IPS DF 6.9 (cell line): ENCODE measurements around the gene CISD3.

Experiments used
- DNase-seq: peaks from one replicate; pipeline ENCODE4 v3.0.0-alpha.2; 2013; ENCODE audit warnings: low read depth, low spot score
- H3K27ac ChIP-seq: one replicate; pipeline ENCODE4 v1.5.1; 2013; ENCODE audit warnings: low read length, control low read depth
- H3K27me3 ChIP-seq: 2 replicates; pipeline ENCODE4 v1.6.1; 2013; ENCODE audit warnings: mild to moderate bottlenecking, low read length; ENCODE audit not compliant: control insufficient read depth, insufficient read depth
- H3K36me3 ChIP-seq: 2 replicates; pipeline ENCODE4 v1.6.1; 2013; ENCODE audit warnings: low read length; ENCODE audit not compliant: control insufficient read depth, insufficient read depth
- H3K4me1 ChIP-seq: 2 replicates; pipeline ENCODE4 v1.6.1; 2013; ENCODE audit warnings: low read length; ENCODE audit not compliant: control insufficient read depth, insufficient read depth
- H3K4me3 ChIP-seq: 2 replicates; pipeline ENCODE4 v1.5.1; 2013; ENCODE audit warnings: mild to moderate bottlenecking, low read length
- H3K9me3 ChIP-seq: 2 replicates; pipeline ENCODE4 v1.6.1; 2013; ENCODE audit warnings: low read length, inconsistent platforms; ENCODE audit not compliant: control insufficient read depth, insufficient read depth
- WGBS: extraction: QIAGEN DNeasy Blood & Tissue Kit; methylation state at CpG from one replicate; pipeline ENCODE4 v1.1.7; 2013; ENCODE audit warnings: mixed read lengths, missing lambda C conversion rate; ENCODE audit not compliant: insufficient read length, insufficient coverage; 5-methylcytosine and 5-hydroxymethylcytosine counted together

The CISD3 gene

GRCh38 chr17:38738686-38739085, 8.5 kb downstream of the CISD3 start:
- no peak overlapping the region for H3K27ac ChIP-seq
- peaks cover 34% of the 10 kb centered on the region for H3K36me3 ChIP-seq
- H3K4me1 ChIP-seq = peaks cover 5% of the 10 kb centered on the region
- H3K27me3 ChIP-seq = no peaks in the 10 kb centered on the region
- H3K9me3 ChIP-seq = no peaks in the 10 kb centered on the region
- no peak for DNase-seq
- no peak overlapping the region for H3K4me3 ChIP-seq
- no CpG with 5 or more reads among the region's 16 CpGs for WGBS

- no peak overlapping the region for H3K4me3 ChIP-seq
- WGBS = no CpG with 5 or more reads among the region's 14 CpGs
- H3K27me3 ChIP-seq = no peaks in the 10 kb centered on the region
- H3K27ac ChIP-seq = no peak overlapping the region
- peaks cover 34% of the 10 kb centered on the region for H3K36me3 ChIP-seq
- DNase-seq = no peak
- no peaks in the 10 kb centered on the region for H3K9me3 ChIP-seq
- peaks cover 8% of the 10 kb centered on the region for H3K4me1 ChIP-seq
Observed at GRCh38 chr17:38739305-38739704, 9.2 kb downstream of the CISD3 start.

- H3K4me3 ChIP-seq = no peak overlapping the region
- DNase-seq = no peak
- H3K36me3 ChIP-seq = peaks cover 34% of the 10 kb centered on the region
- H3K4me1 ChIP-seq = peaks cover 8% of the 10 kb centered on the region
- H3K27me3 ChIP-seq = no peaks in the 10 kb centered on the region
- H3K27ac ChIP-seq = no peak overlapping the region
- H3K9me3 ChIP-seq = no peaks in the 10 kb centered on the region
- WGBS = no CpG with 5 or more reads among the region's 19 CpGs
Observed at GRCh38 chr17:38740044-38740443, 9.9 kb downstream of the CISD3 start.

- Histone ChIP-seq H3K27ac (no peak overlapping the region), H3K27me3 (no peaks in the 10 kb centered on the region), H3K4me3 (no peak overlapping the region), H3K9me3 (no peaks in the 10 kb centered on the region), H3K4me1 (peaks cover 9% of the 10 kb centered on the region), H3K36me3 (peaks cover 27% of the 10 kb centered on the region)
- no peak for DNase-seq
- WGBS = no CpG with 5 or more reads among the region's 4 CpGs
Observed at GRCh38 chr17:38740806-38741205, 10.7 kb downstream of the CISD3 start.

- H3K4me1 ChIP-seq = peaks cover 12% of the 10 kb centered on the region
- no peaks in the 10 kb centered on the region for H3K9me3 ChIP-seq
- no peak overlapping the region for H3K4me3 ChIP-seq
- H3K27me3 ChIP-seq = no peaks in the 10 kb centered on the region
- H3K27ac ChIP-seq = no peak overlapping the region
- DNase-seq = no peak
- no CpG with 5 or more reads among the region's 5 CpGs for WGBS
- peaks cover 25% of the 10 kb centered on the region for H3K36me3 ChIP-seq
Observed at GRCh38 chr17:38741461-38741860, 11.3 kb downstream of the CISD3 start.

GRCh38 chr17:38741921-38742410, 11.8 kb downstream of the CISD3 start:
- peaks cover 25% of the 10 kb centered on the region for H3K36me3 ChIP-seq
- no peak for DNase-seq
- no peak overlapping the region for H3K4me3 ChIP-seq
- H3K4me1 ChIP-seq = peaks cover 12% of the 10 kb centered on the region
- WGBS = no CpG with 5 or more reads among the region's 7 CpGs
- no peaks in the 10 kb centered on the region for H3K27me3 ChIP-seq
- no peaks in the 10 kb centered on the region for H3K9me3 ChIP-seq
- no peak overlapping the region for H3K27ac ChIP-seq

GRCh38 chr17:38742411-38743308, 12.5 kb downstream of the CISD3 start:
- DNase-seq = no peak

GRCh38 chr17:38743556-38744171, 13.5 kb downstream of the CISD3 start:
- peaks cover 18% of the 10 kb centered on the region for H3K36me3 ChIP-seq
- no CpG with 5 or more reads among the region's 4 CpGs for WGBS
- DNase-seq = no peak
- H3K9me3 ChIP-seq = no peaks in the 10 kb centered on the region
- no peaks in the 10 kb centered on the region for H3K27me3 ChIP-seq
- H3K4me1 ChIP-seq = peaks cover 12% of the 10 kb centered on the region
- H3K27ac ChIP-seq = no peak overlapping the region
- H3K4me3 ChIP-seq = no peak overlapping the region

More at GRCh38 chr17:38742411-38743308, 12.5 kb downstream of the CISD3 start:
- H3K27ac ChIP-seq = no peak overlapping the region
- no peak overlapping the region for H3K4me3 ChIP-seq
- WGBS = no CpG with 5 or more reads among the region's 22 CpGs
- peaks cover 12% of the 10 kb centered on the region for H3K4me1 ChIP-seq
- peaks cover 25% of the 10 kb centered on the region for H3K36me3 ChIP-seq
- H3K27me3 ChIP-seq = no peaks in the 10 kb centered on the region
- no peaks in the 10 kb centered on the region for H3K9me3 ChIP-seq

GRCh38 chr17:38745545-38745944, 15.4 kb downstream of the CISD3 start:
- Histone ChIP-seq H3K27me3 (no peaks in the 10 kb centered on the region), H3K4me1 (peaks cover 12% of the 10 kb centered on the region), H3K4me3 (no peak overlapping the region), H3K27ac (no peak overlapping the region), H3K9me3 (no peaks in the 10 kb centered on the region), H3K36me3 (peaks cover 3% of the 10 kb centered on the region)
- DNase-seq = no peak
- no CpG with 5 or more reads among the region's 4 CpGs for WGBS

GRCh38 chr17:38746004-38746848, 16.1 kb downstream of the CISD3 start:
- no peak overlapping the region for H3K27ac ChIP-seq
- no peaks in the 10 kb centered on the region for H3K9me3 ChIP-seq
- H3K4me1 ChIP-seq = peaks cover 12% of the 10 kb centered on the region
- no CpG with 5 or more reads among the region's 8 CpGs for WGBS
- H3K36me3 ChIP-seq = peaks cover 3% of the 10 kb centered on the region
- no peaks in the 10 kb centered on the region for H3K27me3 ChIP-seq
- DNase-seq = no peak
- peak overlapping the region; percentile 94; the same call in 1 of the 2 replicates for H3K4me3 ChIP-seq
